OCI-LY1 (cell line): ENCODE measurements around the gene CDH2.

Experiments
- H2AFZ ChIP-seq: fragments of 200-600 bp; sonication (generic), shearing (Covaris generic); 2 replicates; pipeline ENCODE4 v1.6.0; 2014; ENCODE audit warnings: antibody characterized with exemption, mild to moderate bottlenecking, low read length
- H3F3A ChIP-seq: fragments of 200-600 bp; sonication (generic), shearing (Covaris generic); 2 replicates; pipeline ENCODE4 v1.6.0; 2014; ENCODE audit warnings: mild to moderate bottlenecking, antibody characterized with exemption, low read length, moderate library complexity; ENCODE audit not compliant: insufficient read depth
- H3K27ac ChIP-seq: fragments of 200-600 bp; sonication (generic); 2 replicates; pipeline ENCODE4 v1.5.1; 2014; ENCODE audit warnings: low read length, mixed run types, mild to moderate bottlenecking, low read depth; ENCODE audit not compliant: poor library complexity, severe bottlenecking
- H3K27me3 ChIP-seq: fragments of 200-600 bp; sonication (generic); 2 replicates; pipeline ENCODE4 v1.6.0; 2014; ENCODE audit warnings: antibody characterized with exemption, mild to moderate bottlenecking, low read length, moderate library complexity; ENCODE audit not compliant: insufficient read depth
- H3K36me3 ChIP-seq: fragments of 200-600 bp; sonication (generic); 2 replicates; pipeline ENCODE4 v1.6.1; 2014; ENCODE audit warnings: mild to moderate bottlenecking, antibody characterized with exemption, low read length, moderate library complexity, mixed read lengths; ENCODE audit not compliant: insufficient read depth
- H3K4me1 ChIP-seq: fragments of 200-600 bp; sonication (generic); 2 replicates; pipeline ENCODE4 v1.5.1; 2014; ENCODE audit warnings: mild to moderate bottlenecking, low read length, moderate library complexity; ENCODE audit not compliant: insufficient read depth, severe bottlenecking
- H3K4me2 ChIP-seq: fragments of 200-600 bp; sonication (generic), shearing (Covaris generic); 2 replicates; pipeline ENCODE4 v1.6.1; 2014; ENCODE audit warnings: low read length
- H3K4me3 ChIP-seq: fragments of 200-600 bp; sonication (generic); 2 replicates; pipeline ENCODE4 v1.5.1; 2014; ENCODE audit warnings: low read length, low read depth, mild to moderate bottlenecking, mixed read lengths; ENCODE audit not compliant: poor library complexity, severe bottlenecking
- H3K79me2 ChIP-seq: fragments of 200-600 bp; shearing (Covaris generic); 2 replicates; pipeline ENCODE4 v1.6.1; 2016; ENCODE audit warnings: mixed run types, low read length, mixed read lengths; ENCODE audit not compliant: insufficient read depth
- H3K9ac ChIP-seq: fragments of 200-600 bp; sonication (generic), shearing (Covaris generic); 2 replicates; pipeline ENCODE4 v1.6.1; 2014; ENCODE audit warnings: mild to moderate bottlenecking, low read length, mixed read lengths
- H3K9me2 ChIP-seq: fragments of 200-600 bp; sonication (generic), shearing (Covaris generic); 2 replicates; pipeline ENCODE4 v1.6.1; 2014; ENCODE audit warnings: low read depth, mild to moderate bottlenecking, low read length, mixed read lengths
- H3K9me3 ChIP-seq: fragments of 200-600 bp; shearing (Covaris generic); 2 replicates; pipeline ENCODE4 v1.6.1; 2014; ENCODE audit warnings: low read length, mixed read lengths
- H4K20me1 ChIP-seq: fragments of 200-600 bp; sonication (generic), shearing (Covaris generic); 2 replicates; pipeline ENCODE4 v1.6.0; 2016; ENCODE audit warnings: mild to moderate bottlenecking, low read length; ENCODE audit not compliant: insufficient read depth
- CTCF ChIP-seq: fragments of 200-600 bp; sonication (generic), shearing (Covaris generic); IDR thresholded peaks from 2 replicates; pipeline ENCODE4 v1.5.1; 2017; ENCODE audit warnings: mild to moderate bottlenecking, antibody characterized with exemption, low read length, moderate library complexity, mixed read lengths
- EZH2 ChIP-seq: fragments of 200-600 bp; sonication (generic), shearing (Covaris generic); IDR thresholded peaks from 2 replicates; pipeline ENCODE4 v1.8.0; 2017; ENCODE audit warnings: borderline replicate concordance, mixed run types, mild to moderate bottlenecking, antibody characterized with exemption, low read length, moderate library complexity, mixed read lengths

CDH2 gene

GRCh38 chr18:28005164-28005563 lies 171.8 kb downstream of the CDH2 start:
- Histone ChIP-seq H3K9ac (no peak overlapping the region), H3K27me3 (no peaks in the 10 kb centered on the region), H2AFZ (no peak overlapping the region), H4K20me1 (no peaks in the 10 kb centered on the region), H3K9me3 (no peaks in the 10 kb centered on the region), H3F3A (no peaks in the 10 kb centered on the region), H3K9me2 (no peaks in the 10 kb centered on the region), H3K27ac (no peak overlapping the region), H3K36me3 (no peaks in the 10 kb centered on the region), H3K4me1 (no peaks in the 10 kb centered on the region), H3K4me3 (no peak overlapping the region), H3K79me2 (no peaks in the 10 kb centered on the region), H3K4me2 (no peak overlapping the region)
- TF ChIP-seq EZH2 (no peak), CTCF (no peak)

GRCh38 chr18:28004606-28005005 lies 172.3 kb downstream of the CDH2 start:
- H3K4me3 ChIP-seq = no peak overlapping the region
- H3K27ac ChIP-seq = no peak overlapping the region
- no peak overlapping the region for H3K9ac ChIP-seq
- TF ChIP-seq EZH2 (no peak), CTCF (no peak)
- no peak overlapping the region for H2AFZ ChIP-seq
- no peaks in the 10 kb centered on the region for H4K20me1 ChIP-seq
- H3K79me2 ChIP-seq = no peaks in the 10 kb centered on the region
- no peaks in the 10 kb centered on the region for H3K4me1 ChIP-seq
- no peaks in the 10 kb centered on the region for H3K9me2 ChIP-seq
- H3K9me3 ChIP-seq = no peaks in the 10 kb centered on the region
- H3F3A ChIP-seq = no peaks in the 10 kb centered on the region
- H3K27me3 ChIP-seq = no peaks in the 10 kb centered on the region
- no peaks in the 10 kb centered on the region for H3K36me3 ChIP-seq
- H3K4me2 ChIP-seq = no peak overlapping the region

DNA sequence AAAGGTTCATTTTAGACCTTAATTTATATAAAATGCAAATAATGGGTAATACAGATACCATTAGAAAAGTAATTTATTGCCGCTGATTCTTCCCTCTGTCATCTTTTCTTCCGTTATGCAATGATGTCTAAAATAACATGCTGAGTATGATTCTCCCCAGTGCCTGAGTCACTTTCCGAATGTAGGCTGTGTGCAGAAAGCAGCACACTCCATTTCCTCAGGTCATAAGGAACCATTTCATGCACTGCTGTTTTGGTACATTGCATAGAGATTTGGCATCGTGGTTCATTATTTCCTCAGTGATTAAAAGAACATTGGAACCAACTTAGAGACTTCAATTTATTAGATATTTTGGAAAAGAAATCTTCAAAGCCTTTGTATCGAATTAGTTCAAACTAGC lies 173.5 kb downstream of the CDH2 start:
- no peaks in the 10 kb centered on the region for H3F3A ChIP-seq
- no peaks in the 10 kb centered on the region for H3K36me3 ChIP-seq
- no peaks in the 10 kb centered on the region for H3K79me2 ChIP-seq
- H2AFZ ChIP-seq = no peak overlapping the region
- no peaks in the 10 kb centered on the region for H3K4me1 ChIP-seq
- H3K9me3 ChIP-seq = no peaks in the 10 kb centered on the region
- no peak overlapping the region for H3K27ac ChIP-seq
- H3K4me2 ChIP-seq = no peak overlapping the region
- no peaks in the 10 kb centered on the region for H3K9me2 ChIP-seq
- no peaks in the 10 kb centered on the region for H4K20me1 ChIP-seq
- H3K9ac ChIP-seq = no peak overlapping the region
- H3K27me3 ChIP-seq = no peaks in the 10 kb centered on the region
- H3K4me3 ChIP-seq = no peak overlapping the region
- TF ChIP-seq CTCF = no peak
- TF ChIP-seq EZH2 = no peak
